Ishikawa (cell line): ENCODE results near the gene PRDM11.

Experiments
- CREB1 ChIP-seq: IDR thresholded peaks from 2 replicates; pipeline ENCODE4 v1.6.1; 2012; ENCODE audit warnings: low read depth
- NFIC ChIP-seq: IDR thresholded peaks from 2 replicates; pipeline ENCODE4 v1.6.1; 2012
- RAD21 ChIP-seq: IDR thresholded peaks from 2 replicates; pipeline ENCODE4 v1.6.1; 2012; ENCODE audit warnings: low read depth
- TCF12 ChIP-seq: IDR thresholded peaks from 2 replicates; pipeline ENCODE4 v1.6.1; 2012; ENCODE audit warnings: low read depth

GRCh38 chr11:45216031-45216430 is 69.6 kb downstream of the PRDM11 start:
- TF ChIP-seq CREB1: no peak
- TF ChIP-seq NFIC: no peak
- no peak for TF ChIP-seq TCF12
- no peak for TF ChIP-seq RAD21
